ENCODE measurements around the gene CDK17.

DNA sequence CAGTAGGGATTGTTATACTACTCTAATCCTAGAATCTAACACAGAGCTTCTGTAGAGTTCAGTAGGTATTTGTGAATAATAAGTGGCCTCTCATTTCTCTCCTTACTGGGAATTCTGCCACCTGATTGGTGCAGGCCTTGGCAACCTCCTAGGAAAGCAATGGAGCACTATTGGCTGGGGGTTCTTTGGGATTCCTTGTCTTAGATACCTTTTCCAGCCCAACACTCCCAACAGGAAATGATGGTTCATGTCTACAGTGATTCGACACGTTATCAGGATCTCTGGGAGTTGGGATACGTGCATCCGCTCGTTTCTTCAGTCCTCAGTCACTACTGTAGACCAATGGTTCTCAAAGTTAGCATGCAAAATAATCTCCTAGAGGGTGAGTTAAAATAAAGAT is 138.7 kb downstream of the CDK17 start:
- TF ChIP-seq ZNF274 (IDR thresholded peaks at IDR 0.05; ENCODE audit: low read depth, low read length), result no peak
- TF ChIP-seq YY1 (IDR thresholded peaks at IDR 0.05; ENCODE audit: insufficient read depth, insufficient read length), result no peak
- TF ChIP-seq SUZ12 (IDR thresholded peaks at IDR 0.05; ENCODE audit: extremely low read depth, insufficient read depth, insufficient read length), result no peak

Measured in NT2/D1 (cell line).